GM19395 (cell line): ENCODE measurements around the gene CABLES1.
"Not testable (repeated sequence)": the region's sequence is repeated elsewhere in the genome, so short reads cannot be mapped to it uniquely, and the experiment has no call there.

ENCODE experiments used
- ATAC-seq: cut with Tn5 transposase; IDR thresholded peaks from one replicate; pipeline ENCODE4 v1.9.1; 2021; ENCODE audit warnings: mild to moderate bottlenecking, moderate library complexity; ENCODE audit not compliant: unreplicated experiment

CABLES1 gene

DNA sequence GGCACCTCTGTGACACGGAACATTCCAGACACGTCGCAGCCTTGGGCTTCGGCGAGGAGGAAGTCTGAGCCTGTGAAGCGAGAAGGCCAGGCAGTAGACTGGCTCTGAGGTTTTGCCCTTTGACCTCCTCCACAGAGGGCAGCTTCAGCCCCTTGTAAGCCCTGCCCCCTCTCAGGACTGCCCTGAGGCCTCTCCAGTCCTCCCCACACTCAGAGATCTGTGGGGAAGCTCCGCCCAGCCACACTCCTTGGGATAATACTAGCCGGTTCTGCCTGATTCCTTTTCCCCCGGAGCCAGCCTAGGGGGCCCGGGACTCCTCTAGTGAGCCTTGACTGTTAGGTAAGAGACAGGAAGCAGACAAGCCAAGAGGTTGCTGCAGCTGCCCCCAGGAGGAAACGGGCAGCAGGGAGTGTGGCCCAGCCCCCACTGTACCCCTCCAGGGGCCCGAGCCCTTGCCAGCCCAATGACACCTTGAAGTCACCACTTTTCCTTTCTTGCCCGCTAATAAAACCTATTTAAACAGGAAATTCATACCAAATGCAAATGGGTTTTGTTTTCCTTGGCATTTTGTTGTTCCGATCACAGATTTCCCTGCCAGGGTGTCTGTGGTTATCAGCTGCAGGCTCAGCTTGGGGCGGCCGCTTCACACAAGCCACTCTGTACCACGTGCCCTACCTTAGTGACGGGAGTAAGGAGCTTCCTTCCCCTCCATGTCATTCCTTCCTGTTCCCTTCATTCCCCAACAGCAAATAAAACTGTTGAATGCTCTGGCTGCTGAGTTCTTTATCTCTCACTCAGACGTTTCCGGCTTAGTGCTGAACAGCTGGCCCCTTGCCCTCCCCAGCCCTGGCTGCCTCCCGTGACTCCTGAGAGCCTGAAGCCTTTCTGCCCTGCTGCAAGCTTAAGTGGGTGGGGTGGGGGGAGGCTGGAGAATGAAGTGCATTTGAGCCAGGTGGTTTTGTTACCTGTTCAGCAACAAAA is 124.7 kb downstream of the CABLES1 start:
- peak; percentile 67 for ATAC-seq

DNA sequence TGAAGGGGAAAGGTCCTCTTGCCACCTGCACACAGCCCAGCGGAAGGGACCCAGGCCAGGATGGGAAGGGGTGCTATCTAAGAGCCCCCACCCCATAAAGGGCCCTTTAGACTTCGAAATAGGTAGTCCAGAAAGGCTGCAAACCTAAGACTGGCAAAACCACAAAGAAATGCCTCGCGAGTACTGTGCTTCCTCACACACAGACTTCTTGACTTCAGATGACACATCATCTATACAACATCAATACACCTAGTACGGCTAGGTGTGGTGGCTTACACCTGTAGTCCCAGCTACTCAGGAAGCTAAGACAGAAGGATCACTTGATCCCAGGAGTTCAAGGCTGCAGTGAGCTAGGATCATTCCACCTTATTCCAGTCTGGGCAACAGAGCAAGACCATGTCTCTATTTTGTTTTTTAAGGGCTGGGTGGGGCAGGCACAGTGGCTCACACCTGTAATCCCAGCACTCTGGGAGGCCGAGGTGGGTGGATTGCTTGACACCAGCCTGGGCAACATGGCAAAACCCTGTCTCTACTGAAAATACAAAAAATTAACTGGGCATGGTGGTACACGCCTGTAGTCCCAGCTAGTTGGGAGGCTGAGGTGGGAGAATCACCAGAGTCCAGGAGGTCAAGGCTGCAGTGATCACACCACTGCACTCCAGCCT is 125.8 kb downstream of the CABLES1 start:
- no peak for ATAC-seq

DNA sequence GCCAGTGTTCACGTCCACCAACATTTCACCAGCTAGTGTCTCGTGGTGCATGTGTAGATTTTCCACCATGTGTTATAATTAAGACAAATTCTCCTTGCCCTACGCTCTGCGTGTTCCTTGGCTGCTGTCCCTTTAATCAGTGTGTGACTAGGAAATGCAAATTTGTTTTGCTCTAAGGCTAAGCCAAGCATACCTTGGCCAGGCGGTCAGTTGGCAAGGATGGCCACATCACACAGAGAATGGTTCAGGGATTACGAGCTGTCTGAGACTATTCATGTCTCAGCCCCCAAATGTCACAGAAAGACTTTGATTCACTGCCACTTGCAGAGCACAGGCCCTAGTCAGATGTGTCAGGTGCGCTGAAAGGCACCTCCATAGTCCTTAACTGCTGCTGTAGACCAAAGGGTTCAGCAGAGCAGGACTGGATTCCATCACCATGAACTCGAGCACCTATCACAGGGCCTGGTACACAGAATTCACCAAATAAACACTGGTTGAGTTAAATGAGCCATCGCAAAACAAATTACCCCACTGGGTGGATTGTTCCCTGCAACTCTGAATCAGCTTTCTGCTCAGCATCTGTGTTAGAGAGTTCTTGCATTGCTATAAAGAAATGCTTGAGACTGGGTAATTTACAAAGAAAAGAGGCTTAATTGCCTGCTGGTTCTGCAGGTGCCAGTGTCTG is 128.4 kb downstream of the CABLES1 start:
- ATAC-seq: no peak

DNA sequence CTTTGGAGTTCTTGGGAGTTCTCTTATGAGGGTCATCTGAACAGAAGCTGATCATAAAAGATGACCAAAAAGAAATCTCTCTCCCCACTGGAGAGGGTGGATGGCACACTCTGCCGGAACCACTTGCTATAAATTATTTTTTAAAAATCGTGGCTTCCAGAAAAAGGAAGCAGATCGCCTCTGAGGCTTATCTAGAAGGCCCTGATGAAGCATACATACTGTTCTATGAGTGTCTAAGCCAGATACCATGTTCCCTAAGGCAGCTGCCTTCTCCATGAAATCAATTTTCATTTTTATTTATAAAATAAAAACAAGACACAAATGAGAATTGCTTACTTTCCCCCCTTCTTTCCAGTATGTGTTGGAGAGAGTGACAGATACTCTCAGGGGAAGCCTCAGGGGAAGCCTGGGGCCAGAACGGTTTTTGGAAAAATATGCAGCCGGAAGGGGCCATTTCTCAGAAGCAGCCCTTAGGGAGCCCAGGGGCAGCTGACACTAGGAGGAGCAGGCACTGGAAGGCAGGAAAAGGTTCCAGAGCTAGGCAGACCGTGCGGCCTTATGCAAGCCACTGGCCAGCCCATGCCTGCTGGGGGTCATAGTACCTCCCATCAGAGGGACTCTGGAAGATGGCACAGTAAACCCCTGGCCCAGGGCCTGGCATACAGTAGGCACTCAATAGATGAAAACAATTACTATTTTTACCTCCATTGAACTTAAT is 130.6 kb downstream of the CABLES1 start:
- ATAC-seq: no peak

DNA sequence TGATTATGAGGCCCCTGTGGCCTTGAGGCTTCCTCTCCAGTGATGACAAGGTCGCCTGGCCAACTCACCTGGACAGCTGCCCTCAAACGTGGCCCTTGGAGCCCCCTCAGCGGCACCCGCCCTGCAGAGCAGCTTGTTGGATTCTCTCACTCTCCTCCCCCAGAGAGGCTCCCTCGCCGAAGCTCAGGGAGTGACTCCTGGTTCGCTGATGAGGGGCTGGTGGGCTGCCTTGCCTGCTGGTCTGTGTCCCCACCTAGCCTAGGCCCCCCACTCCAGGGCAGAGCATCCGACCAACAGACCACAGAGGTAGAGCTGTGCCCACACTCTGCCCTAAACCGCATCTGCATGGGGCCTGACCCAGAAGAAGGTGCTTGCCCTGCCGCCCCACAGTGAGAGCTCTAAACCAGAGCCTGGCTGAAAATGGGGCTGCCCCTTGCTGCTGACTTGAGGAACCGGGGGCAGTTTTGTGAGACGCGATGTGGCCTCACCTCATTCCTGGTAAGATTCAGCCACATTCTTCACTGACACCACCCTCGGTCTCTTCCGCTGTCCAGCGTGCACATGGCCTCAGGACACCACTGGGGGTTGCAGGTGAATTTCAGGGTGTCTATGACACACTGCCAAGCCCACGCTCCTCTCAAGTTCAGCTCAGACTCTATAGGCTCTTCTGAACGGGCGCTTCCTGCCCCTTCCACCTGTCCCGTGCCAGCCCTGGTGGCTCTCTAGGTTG is 131.6 kb downstream of the CABLES1 start:
- peak; percentile 65 for ATAC-seq

DNA sequence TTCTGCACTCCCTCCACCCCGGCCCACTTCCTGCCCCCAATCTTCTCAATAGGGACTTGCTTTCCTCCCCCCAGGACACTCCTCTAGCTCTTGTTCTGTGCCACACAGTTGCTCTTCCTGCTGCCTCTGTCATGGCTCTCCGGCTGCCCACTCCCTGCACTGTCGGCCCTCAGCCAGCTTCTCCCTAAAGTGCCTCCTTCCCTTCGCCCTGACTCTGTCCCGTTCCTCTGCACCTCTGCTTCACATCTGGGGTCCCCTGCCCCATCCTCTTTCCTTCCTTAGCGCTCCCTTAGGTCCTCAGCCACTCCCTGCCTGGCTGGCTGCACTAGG is 132.1 kb downstream of the CABLES1 start:
- no peak for ATAC-seq

DNA sequence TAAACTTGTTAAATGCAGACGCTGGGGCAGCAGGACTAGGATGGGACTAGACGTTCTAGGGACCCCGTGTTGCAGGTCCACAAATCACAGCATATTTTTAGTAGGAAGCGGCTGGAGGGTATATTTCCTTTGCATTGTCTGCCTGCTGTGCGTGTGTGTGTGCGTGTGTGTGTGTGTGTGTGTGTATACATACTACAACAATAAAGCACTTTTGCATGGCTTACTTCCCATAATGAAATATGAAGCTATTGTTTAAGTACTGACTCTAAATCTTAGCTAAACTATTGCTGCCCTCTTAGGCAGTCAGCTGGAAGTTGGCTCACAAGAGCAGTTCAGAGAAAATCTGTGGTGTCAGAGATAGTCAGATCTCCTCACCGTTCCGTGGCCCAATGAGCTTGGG is 133.4 kb downstream of the CABLES1 start:
- ATAC-seq: no peak

DNA sequence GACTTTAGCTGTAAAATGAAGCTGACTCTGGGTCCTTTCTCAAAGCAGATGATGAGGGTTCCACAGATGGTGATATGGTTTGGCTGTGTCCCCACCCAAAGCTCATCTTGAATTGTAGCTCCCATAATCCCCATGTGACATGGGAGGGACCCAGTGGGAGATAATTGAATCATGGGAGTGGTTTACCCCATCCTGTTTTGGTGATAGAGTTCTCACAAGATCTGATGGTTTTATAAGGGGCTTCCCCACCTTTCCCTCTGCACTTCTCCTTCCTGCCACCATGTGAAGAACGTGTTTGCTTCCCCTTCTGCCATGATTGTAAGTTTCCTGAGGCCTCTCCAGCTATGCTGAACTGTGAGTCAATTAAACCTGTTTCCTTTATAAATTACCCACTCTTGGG is 133.8 kb downstream of the CABLES1 start:
- ATAC-seq: not testable (repeated sequence)

DNA sequence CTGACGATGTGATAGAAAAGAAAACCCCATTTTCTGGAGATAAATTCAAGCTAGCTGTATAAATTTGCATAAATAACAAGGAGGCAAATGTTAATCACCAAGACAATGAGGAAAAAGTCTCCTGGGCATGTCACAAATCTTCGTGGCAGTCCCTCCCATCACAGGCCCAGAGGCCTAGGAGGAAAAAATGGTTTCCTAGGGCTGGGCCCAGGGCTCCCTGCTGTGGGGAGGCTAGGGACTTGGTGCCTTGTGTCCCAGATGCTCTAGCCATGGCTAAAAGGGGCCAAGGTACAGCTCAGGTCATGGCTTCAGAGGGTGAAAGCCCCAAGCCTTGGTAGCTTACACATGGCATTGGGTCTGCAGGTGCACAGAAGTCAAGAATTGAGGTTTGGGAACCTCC is 134.6 kb downstream of the CABLES1 start:
- ATAC-seq: no peak

DNA sequence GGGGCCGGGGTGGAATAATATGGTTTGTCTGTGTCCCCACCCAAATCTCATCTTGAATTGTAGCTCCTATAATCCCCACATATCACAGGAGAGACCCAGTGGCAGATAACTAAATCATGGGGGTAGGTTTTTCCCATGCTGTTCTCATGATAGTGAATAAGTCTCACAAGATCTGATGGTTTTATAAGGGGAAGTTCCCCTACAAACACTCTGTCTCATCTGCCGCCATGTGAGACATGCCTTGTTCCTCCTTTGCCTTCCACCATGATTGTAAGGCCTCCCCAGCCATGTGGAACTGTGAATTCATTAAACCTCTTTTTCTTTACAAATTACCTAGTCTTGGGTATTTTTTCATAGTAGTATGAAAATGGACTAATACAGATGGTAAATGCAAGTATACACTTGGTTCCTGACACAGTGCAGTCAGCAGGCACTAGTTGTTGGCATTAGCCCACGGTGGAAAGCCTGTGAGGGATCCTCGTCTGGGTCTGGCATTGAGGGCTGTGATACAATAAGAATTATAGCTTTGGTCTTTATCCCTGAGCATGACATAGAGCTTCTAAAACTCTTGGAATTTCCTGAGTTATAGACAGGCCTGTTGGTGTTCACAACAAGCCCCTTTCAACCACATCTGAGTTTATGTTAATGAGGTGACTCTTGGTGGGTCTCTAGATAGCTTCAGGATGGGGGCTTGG is 135.8 kb downstream of the CABLES1 start:
- no peak for ATAC-seq

DNA sequence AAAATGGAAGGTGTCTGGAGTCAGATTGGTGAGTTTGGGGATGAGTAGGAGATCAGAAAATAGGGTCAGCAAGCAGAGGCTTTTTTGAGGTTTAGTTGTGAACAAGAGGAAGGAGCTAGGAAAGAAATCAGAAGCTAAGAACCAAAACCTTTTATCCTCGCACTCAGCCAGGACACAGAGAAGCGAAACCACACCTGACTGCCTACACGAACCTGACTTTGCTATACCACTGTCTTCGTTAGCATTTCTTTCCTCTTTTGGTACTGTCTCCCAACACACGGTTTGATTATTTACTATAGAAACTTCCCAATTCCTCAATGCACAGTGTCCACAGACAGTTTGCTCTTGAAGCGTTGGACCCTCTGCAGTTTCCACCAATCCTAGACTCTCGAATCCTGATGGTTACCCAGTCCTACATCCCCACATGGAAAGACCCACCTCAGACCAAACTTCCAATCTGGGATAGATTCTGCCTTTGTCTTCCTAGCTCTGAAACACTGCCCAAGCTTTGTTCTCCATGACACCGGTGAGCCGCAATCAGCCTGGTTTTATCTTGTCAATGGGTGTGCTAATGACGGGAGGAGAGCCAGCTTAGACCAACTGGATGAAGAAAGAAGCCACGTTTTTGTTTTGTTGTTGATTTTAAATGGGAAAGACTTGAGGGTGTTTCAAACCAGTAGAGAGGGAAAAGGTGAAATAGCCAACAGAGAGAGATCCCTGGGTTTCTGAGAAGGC is 137.4 kb downstream of the CABLES1 start:
- no peak for ATAC-seq

DNA sequence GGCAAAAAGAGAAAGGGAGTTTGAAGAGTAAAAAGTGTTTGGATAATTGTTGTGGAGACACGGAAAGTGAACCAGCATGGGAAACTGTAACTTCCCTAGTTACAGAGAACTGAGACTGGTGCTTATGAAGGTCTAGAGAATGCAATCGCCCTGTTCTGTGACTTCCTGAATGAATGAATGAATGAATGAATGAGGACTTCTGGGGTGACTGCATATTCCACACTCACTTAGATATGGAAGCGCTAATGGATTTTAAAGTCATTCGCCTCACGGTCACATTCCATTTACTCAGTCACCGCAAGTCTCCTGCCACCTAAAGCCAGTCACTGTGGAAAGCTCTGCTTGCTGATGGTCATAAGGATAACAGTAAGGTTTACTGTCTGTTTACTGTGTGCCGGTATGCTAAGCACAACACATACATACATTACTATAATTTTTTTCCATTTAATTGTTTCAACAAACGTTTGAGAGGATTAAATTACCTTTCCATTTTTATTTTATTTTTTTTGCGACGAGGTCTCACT is 138.2 kb downstream of the CABLES1 start:
- no peak for ATAC-seq

DNA sequence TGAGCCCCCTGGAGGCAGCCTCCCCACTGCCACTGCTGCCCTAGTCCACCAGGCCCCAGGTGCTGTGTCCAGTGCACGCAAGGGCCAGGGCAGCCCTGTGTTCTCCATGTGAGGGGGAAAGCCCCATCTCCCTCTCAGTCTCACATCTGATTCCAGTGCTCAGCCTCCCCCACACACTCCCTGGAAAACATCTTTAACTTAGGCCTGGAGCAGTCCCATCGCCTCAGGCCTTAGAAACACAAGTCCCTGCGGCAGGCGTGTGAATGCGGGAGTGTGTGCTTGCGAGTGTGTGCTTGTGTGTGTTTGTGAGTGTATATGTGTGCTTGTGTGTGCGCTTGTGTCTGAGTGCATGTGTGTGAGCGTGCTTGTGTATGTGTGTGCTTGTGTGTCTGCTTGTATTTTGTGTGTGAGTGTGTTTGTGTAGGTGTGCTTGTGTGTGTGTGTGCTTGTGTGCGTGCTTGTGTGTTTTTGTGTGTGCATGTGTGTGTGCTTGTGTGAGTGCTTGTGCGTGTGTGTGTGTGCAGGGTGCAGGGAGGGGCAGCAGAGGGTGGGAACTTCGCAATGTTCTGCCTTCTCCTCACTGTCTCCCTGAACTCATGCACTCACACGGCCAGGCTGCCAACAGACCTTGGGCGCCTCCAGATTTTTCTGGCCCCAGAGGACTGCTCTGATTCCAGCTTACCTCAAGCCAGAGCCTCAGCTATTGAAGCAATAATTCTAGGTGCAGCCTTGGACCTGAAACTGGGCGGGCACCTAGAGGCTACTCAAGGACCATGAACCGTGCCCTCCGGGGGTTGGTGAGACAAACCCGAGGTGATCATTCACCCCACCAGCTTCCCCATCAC is 139.6 kb downstream of the CABLES1 start:
- no peak for ATAC-seq

DNA sequence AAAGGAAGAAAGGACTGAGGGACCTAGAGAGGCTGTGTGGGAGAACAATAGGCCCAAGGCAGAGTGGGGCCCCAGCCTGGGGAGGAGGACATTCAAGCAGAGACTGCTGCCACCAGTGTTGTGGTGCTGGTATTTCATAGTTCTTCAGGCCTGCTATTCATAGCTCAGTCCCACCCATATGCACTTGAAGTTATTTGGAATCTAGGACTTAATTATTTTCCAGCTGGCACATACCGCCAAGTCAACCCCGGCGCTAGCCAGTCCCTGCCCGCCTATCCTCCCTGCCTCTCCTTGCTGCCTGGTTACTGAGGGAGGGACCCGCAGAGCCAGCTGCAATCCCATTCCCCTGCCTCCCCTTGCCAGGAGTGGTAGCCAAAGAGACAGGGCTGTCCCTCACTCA is 141.2 kb downstream of the CABLES1 start:
- no peak for ATAC-seq

DNA sequence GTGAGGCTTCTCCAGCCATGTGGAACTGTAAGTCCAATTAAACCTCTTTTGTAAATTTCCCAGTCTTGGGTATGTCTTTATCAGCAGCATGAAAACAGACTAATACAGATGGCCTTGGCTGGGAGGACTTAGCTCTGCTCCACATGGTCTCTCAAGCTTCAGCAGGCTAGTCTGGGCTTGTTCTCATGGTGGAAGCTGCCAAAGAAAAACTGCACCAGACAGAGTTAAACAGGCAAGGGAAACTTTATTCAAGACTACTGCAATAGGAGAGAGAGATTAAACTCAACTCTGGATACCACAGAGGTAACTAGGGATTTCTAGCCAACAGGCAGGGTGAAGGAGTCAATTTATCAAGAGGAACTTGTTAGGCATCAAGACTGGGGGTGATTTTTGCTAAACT is 142.1 kb downstream of the CABLES1 start:
- ATAC-seq: no peak

DNA sequence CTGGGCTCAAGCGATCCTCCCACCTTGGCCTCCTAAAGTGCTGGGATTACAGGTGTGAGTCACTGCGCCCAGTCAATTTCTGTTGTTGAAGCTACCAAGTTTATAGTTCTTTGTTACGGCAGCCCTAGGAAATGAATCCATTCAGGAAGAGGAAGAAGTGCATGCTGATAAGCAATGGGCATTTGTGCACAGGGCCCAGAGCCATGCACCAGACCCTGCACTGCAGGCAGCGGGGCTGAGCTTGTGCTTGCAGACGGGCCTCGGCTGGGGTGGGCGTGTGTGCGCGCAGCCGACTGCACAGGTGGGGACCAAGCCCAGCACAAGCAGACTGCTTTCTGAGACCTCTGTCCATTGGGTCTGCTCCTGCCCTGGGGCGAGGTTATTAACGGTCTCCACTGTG is 144.6 kb downstream of the CABLES1 start:
- ATAC-seq: no peak

DNA sequence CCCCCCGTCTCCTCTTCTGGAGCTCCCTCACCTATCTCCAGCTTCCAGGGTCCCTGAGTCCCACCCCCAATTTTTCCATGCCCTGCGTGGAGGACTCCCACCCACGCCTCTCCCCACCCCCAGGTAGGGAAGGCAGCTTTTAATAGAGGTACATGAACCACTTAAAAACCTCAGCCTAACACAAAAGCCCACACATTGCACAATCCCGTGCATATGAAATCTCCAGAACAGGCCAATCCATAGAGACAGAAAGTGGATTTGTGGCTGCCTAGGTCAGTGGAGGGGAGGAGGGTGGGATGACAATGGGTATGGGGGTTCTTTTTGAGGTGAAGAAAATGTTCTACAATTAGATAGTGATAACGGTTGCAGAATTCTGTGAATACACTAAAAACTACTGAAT is 145.6 kb downstream of the CABLES1 start:
- no peak for ATAC-seq
